B cell (primary cell): Measurements from ENCODE around the gene MYO10. TPM values are rescaled to one million over a fixed set of nuclear protein-coding genes. Genes with fewer than 3 reads are reported as not detected.

Experiments
- ATAC-seq: fragments of 200-7000 bp; cut with Tn5 transposase; one replicate; pipeline ENCODE4 v1.10.0; 2021; ENCODE audit warnings: low read depth, mild to moderate bottlenecking, moderate number of reproducible peaks, moderate library complexity
- CTCF ChIA-PET: fragments of 350-600 bp; sonication (Branson Sonifier 250); formaldehyde crosslinking; loops from one replicate; lab custom pipeline; 2021; ENCODE audit warnings: antibody characterized with exemption, inconsistent platforms; lab: Charles Lee
- POLR2A ChIA-PET: fragments of 350-600 bp; sonication (Branson Sonifier 250); formaldehyde crosslinking; loops from one replicate; lab custom pipeline; 2021; ENCODE audit warnings: antibody characterized with exemption; lab: Charles Lee
- DNase-seq: peaks from one replicate; pipeline ENCODE4 v3.0.0; 2013
- H2AFZ ChIP-seq: 2 replicates; pipeline ENCODE4 v1.6.1; 2012; ENCODE audit warnings: mild to moderate bottlenecking, low read depth, low read length; ENCODE audit not compliant: insufficient read depth, poor library complexity, severe bottlenecking
- H3K27ac ChIP-seq, 2 donors: 1 replicate in 1 of 2; 2 replicates in 1 of 2; pipeline ENCODE4 v1.5.1; 2012 to 2013; ENCODE audit warnings: low read length in 2 of 2, mild to moderate bottlenecking in 2 of 2, moderate library complexity in 1 of 2
- H3K27me3 ChIP-seq, 4 experiments: fragments of 200-600 bp in 1 of 4; sonication (generic) in 1 of 4; replicated peaks in 1 of 4; 1 replicate in 2 of 4; 2 replicates in 2 of 4; pipeline versions ENCODE4 v1.6.1 to v1.7.0; 2013 to 2016; ENCODE audit warnings: low read length in 3 of 4, mild to moderate bottlenecking in 2 of 4, mixed read lengths in 1 of 4, moderate library complexity in 1 of 4; ENCODE audit not compliant: insufficient read depth in 4 of 4, control insufficient read depth in 3 of 4; ENCODE audit errors: control extremely low read depth in 1 of 4
- H3K36me3 ChIP-seq, 2 experiments: replicated peaks in 1 of 2; 1 replicate in 1 of 2; 2 replicates in 1 of 2; pipeline versions ENCODE4 v1.6.1 to v1.7.1; 2013; ENCODE audit warnings: low read length in 1 of 2; ENCODE audit not compliant: insufficient read depth in 2 of 2, control insufficient read depth in 1 of 2; ENCODE audit errors: control extremely low read depth in 1 of 2, extremely low read depth in 1 of 2
- H3K4me1 ChIP-seq, 2 donors: fragments of 200-600 bp in 1 of 2; sonication (generic) in 1 of 2; 1 replicate in 1 of 2; 2 replicates in 1 of 2; pipeline versions ENCODE4 v1.5.1 to v1.6.1; 2013 to 2017; ENCODE audit warnings: low read length in 2 of 2; ENCODE audit not compliant: control insufficient read depth in 2 of 2, insufficient read depth in 2 of 2
- H3K4me2 ChIP-seq: replicated peaks from 2 replicates; pipeline ENCODE3; 2012; ENCODE audit warnings: mild to moderate bottlenecking, low read depth, low read length; ENCODE audit not compliant: poor library complexity, severe bottlenecking
- H3K4me3 ChIP-seq, 5 experiments: fragments of 200-600 bp in 1 of 5; sonication (generic) in 1 of 5; 1 replicate in 3 of 5; 2 replicates in 2 of 5; pipeline versions ENCODE4 v1.5.1 to v1.7.0; 2011 to 2016; ENCODE audit warnings: low read length in 4 of 5, mild to moderate bottlenecking in 4 of 5, low read depth in 2 of 5, control low read depth in 1 of 5, moderate library complexity in 1 of 5; ENCODE audit not compliant: insufficient read depth in 1 of 5; ENCODE audit errors: control extremely low read depth in 1 of 5, extremely low read depth in 1 of 5
- H3K79me2 ChIP-seq: fragments of 200-600 bp; sonication (generic); one replicate; pipeline ENCODE4 v1.6.0; 2016; ENCODE audit warnings: low read length; ENCODE audit not compliant: control insufficient read depth, insufficient read depth
- H3K9ac ChIP-seq: fragments of 200-600 bp; sonication (generic); 2 replicates; pipeline ENCODE4 v1.6.1; 2017; ENCODE audit warnings: mild to moderate bottlenecking, low read length, moderate library complexity
- H3K9me3 ChIP-seq, 3 donors: one replicate each; pipeline versions ENCODE4 v1.6.1 to v1.7.1; 2013; ENCODE audit warnings: low read length in 2 of 3; ENCODE audit not compliant: control insufficient read depth in 2 of 3, insufficient read depth in 1 of 3; ENCODE audit errors: control extremely low read depth in 1 of 3
- H4K20me1 ChIP-seq: 2 replicates; pipeline ENCODE4 v1.6.0; 2012; ENCODE audit warnings: mild to moderate bottlenecking, low read length; ENCODE audit not compliant: insufficient read depth, control insufficient read depth, poor library complexity, severe bottlenecking
- H3K27ac Mint-ChIP-seq: one replicate; pipeline ENCODE4 v1.8.0; 2021; ENCODE audit warnings: mixed read lengths
- H3K27me3 Mint-ChIP-seq: one replicate; pipeline ENCODE4 v1.8.0; 2021; ENCODE audit warnings: mixed read lengths
- H3K4me1 Mint-ChIP-seq: one replicate; pipeline ENCODE4 v1.8.0; 2021; ENCODE audit warnings: mixed read lengths
- H3K4me3 Mint-ChIP-seq: one replicate; pipeline ENCODE4 v1.8.0; 2021; ENCODE audit warnings: mixed read lengths
- H3K9me3 Mint-ChIP-seq: one replicate; pipeline ENCODE4 v1.8.0; 2022; ENCODE audit warnings: mixed read lengths; ENCODE audit not compliant: insufficient read depth
- EZH2 ChIP-seq: IDR thresholded peaks from 2 replicates; pipeline ENCODE4 v1.6.1; 2012; ENCODE audit warnings: borderline replicate concordance, low read depth, mild to moderate bottlenecking, moderate library complexity, low read length; ENCODE audit not compliant: insufficient read depth, poor library complexity, severe bottlenecking
- WGBS: methylation state at CpG from one replicate; pipeline ENCODE4 v1.1.5; 2013; ENCODE audit warnings: missing lambda C conversion rate; ENCODE audit not compliant: insufficient coverage; 5-methylcytosine and 5-hydroxymethylcytosine counted together
- intact Hi-C: fragments of 100-400 bp; cut with micrococcal nuclease; formaldehyde crosslinking; loops from one replicate; pipeline ENCODE4 v1.10.0; 2022
- polyA plus RNA-seq: library from polyadenylated mRNA; depleted of rRNA; stranded (reverse); fragments of >200 nt; gene quantifications from 2 replicates; pipeline ENCODE4 v1.2.3, GENCODE V29; 2012
- total RNA-seq, 2 donors: library from RNA; stranded (reverse); fragments of 120-200 nt in 1 of 2; gene quantifications; 1 replicate in 1 of 2; 2 replicates in 1 of 2; pipeline versions ENCODE4 v1.2.3 to v1.2.4, GENCODE V29; 2013 to 2022
- TF ChIP-seq, protein P1 (sequence below): fragments of 200-600 bp; IDR thresholded peaks from one replicate; pipeline ENCODE4 v1.8.0; 2022; ENCODE audit warnings: antibody characterized with exemption, mild to moderate bottlenecking

Gene MYO10
- total and polyA plus RNA-seq, 2 donors (not counting 1 experiment from before 2014, with no cell fraction given), result 0.10 TPM; not detected in 1

DNA sequence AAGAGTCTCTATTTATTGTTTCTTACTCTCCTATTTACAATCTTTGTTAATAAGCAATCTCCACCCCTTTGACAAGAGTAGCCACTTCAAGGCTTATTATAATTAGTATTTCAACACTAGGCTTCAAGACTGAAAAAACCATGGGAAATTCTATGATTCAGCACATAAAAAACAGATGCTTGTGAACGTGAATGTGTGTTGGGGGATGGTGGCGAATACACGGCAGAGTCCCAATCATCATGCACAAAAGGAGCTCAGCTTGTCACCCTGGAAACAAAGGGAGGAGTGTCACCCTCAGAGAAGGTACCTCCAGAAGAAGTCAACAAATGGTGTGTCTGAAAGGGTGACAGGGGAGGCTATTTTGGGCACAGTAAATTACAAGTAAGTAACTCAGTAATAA, 162.1 kb downstream of the MYO10 start:
- H3K4me1 ChIP-seq, result no peaks in the 10 kb centered on the region
- TF ChIP-seq EZH2, result no peak
- H3K4me2 ChIP-seq, result no peak overlapping the region
- H3K36me3 ChIP-seq, result no peaks in the 10 kb centered on the region
- H3K27me3 ChIP-seq, result no peaks in the 10 kb centered on the region
- no peaks in the 10 kb centered on the region for H3K79me2 ChIP-seq
- H3K4me3 ChIP-seq, result no peak overlapping the region
- H3K27ac Mint-ChIP-seq, result no peak overlapping the region
- no peak for DNase-seq
- no peaks in the 10 kb centered on the region for H4K20me1 ChIP-seq
- 87% methylated on average over 3 of the region's 3 CpGs for WGBS
- no peaks in the 10 kb centered on the region for H3K4me1 Mint-ChIP-seq
- H3K9ac ChIP-seq, result no peak overlapping the region
- no peak for ATAC-seq
- H3K4me3 Mint-ChIP-seq, result no peak overlapping the region
- no peaks in the 10 kb centered on the region for H3K9me3 ChIP-seq
- no peak overlapping the region for H2AFZ ChIP-seq
- intact Hi-C loops, result no loop called here
- H3K27me3 Mint-ChIP-seq, result no peaks in the 10 kb centered on the region
- POLR2A ChIA-PET, result no interaction called here
- H3K9me3 Mint-ChIP-seq, result no peaks in the 10 kb centered on the region
- H3K27ac ChIP-seq, result no peak overlapping the region
- CTCF ChIA-PET, result no interaction called here

DNA sequence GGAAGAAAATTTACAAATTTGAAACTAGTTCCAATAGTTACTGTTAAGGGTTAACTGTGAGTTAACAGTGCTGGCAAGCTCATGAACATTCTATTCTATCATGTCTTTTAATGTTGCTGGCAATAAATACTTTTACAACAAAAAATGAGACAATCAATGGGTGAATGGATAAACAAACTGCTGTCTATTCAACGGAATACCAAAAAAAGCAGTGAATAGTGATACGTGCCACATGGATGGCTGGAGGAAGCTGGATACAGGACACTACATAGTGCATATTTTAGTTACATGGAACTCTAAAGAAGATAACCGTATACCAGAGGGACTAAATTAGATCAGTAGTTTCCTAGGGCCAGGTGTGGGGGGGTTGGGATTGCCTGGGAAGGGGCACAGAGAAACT, 163.5 kb downstream of the MYO10 start:
- H4K20me1 ChIP-seq, result no peaks in the 10 kb centered on the region
- Mint-ChIP-seq H3K9me3 (no peaks in the 10 kb centered on the region), H3K4me1 (no peaks in the 10 kb centered on the region), H3K27ac (no peak overlapping the region), H3K27me3 (no peaks in the 10 kb centered on the region), H3K4me3 (no peak overlapping the region)
- H3K36me3 ChIP-seq, result no peaks in the 10 kb centered on the region
- POLR2A ChIA-PET, result no interaction called here
- no peak overlapping the region for H3K4me3 ChIP-seq
- no peak overlapping the region for H2AFZ ChIP-seq
- no peak overlapping the region for H3K4me2 ChIP-seq
- no peaks in the 10 kb centered on the region for H3K79me2 ChIP-seq
- no peaks in the 10 kb centered on the region for H3K4me1 ChIP-seq
- DNase-seq, result no peak
- WGBS, result 100% methylated on average over 1 of the region's 3 CpGs
- intact Hi-C loops, result no loop called here
- no peak for TF ChIP-seq EZH2
- TF ChIP-seq, protein P1, sequence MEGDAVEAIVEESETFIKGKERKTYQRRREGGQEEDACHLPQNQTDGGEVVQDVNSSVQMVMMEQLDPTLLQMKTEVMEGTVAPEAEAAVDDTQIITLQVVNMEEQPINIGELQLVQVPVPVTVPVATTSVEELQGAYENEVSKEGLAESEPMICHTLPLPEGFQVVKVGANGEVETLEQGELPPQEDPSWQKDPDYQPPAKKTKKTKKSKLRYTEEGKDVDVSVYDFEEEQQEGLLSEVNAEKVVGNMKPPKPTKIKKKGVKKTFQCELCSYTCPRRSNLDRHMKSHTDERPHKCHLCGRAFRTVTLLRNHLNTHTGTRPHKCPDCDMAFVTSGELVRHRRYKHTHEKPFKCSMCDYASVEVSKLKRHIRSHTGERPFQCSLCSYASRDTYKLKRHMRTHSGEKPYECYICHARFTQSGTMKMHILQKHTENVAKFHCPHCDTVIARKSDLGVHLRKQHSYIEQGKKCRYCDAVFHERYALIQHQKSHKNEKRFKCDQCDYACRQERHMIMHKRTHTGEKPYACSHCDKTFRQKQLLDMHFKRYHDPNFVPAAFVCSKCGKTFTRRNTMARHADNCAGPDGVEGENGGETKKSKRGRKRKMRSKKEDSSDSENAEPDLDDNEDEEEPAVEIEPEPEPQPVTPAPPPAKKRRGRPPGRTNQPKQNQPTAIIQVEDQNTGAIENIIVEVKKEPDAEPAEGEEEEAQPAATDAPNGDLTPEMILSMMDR, result no peak
- no peaks in the 10 kb centered on the region for H3K27me3 ChIP-seq
- CTCF ChIA-PET, result no interaction called here
- H3K27ac ChIP-seq, result no peak overlapping the region
- ATAC-seq, result no peak
- H3K9me3 ChIP-seq, result no peaks in the 10 kb centered on the region
- no peak overlapping the region for H3K9ac ChIP-seq
